Measurements from ENCODE around the gene ASTN2. TPM values are rescaled to one million over a fixed set of nuclear protein-coding genes. Genes with fewer than 3 reads are reported as not detected.

ASTN2 gene
- total and polyA plus RNA-seq, 2 donors (not counting 3 experiments of a cell fraction or from before 2014, with no cell fraction given): 1.0 to 1.9 TPM

- FAIRE-seq (no peak), DNase-seq (ENCODE audit: low read depth, low spot score) (no peak)
- CTCF ChIA-PET: no interaction called here
- Histone ChIP-seq H3K9me1 (replicated peaks; ENCODE audit: control insufficient read depth, extremely low read depth, insufficient read depth, low read length) (no peaks in the 10 kb centered on the region), H3K27me3 (ENCODE audit: control insufficient read depth in 2 of 2, insufficient read depth in 2 of 2, low read length in 2 of 2) (no peaks in the 10 kb centered on the region), H3K4me1 (ENCODE audit: control insufficient read depth, extremely low read depth, insufficient read depth, low read length) (no peaks in the 10 kb centered on the region), H3K79me2 (ENCODE audit: control insufficient read depth, insufficient read depth, low read length) (no peaks in the 10 kb centered on the region), H3K27ac (ENCODE audit: insufficient read depth, low read depth, low read length) (no peak overlapping the region), H3K4me2 (ENCODE audit: insufficient read depth, low read length) (no peak overlapping the region), H3K9ac (replicated peaks; ENCODE audit: extremely low read depth, insufficient read depth, low read length) (no peak overlapping the region), H2AFZ (ENCODE audit: low read depth, low read length) (no peak overlapping the region), H3K36me3 (ENCODE audit: control insufficient read depth in 2 of 2, extremely low read depth in 1 of 2, insufficient read depth in 2 of 2, low read length in 2 of 2) (no peaks in the 10 kb centered on the region), H3K4me3 (replicated peaks in 1 of 3; ENCODE audit: insufficient read depth in 1 of 3, low read depth in 1 of 3, low read length in 3 of 3) (no peak overlapping the region), H3K9me3 (replicated peaks; ENCODE audit: control insufficient read depth, insufficient read depth, low read length) (peaks cover 4% of the 10 kb centered on the region), H4K20me1 (replicated peaks; ENCODE audit: control insufficient read depth, extremely low read depth, insufficient read depth, low read length) (no peaks in the 10 kb centered on the region)
- POLR2A ChIA-PET: no interaction called here
- dilution Hi-C loops (cut with MboI; ENCODE audit: extremely low pct_ligation_motif_present, low sequenced_read_pairs) (no loop called here), intact Hi-C loops (cut with micrococcal nuclease) (no loop called here)
- BruUV-seq (replicated peaks): no TSS peak
- TF ChIP-seq GATA2 (IDR thresholded peaks at IDR 0.05; ENCODE audit: insufficient read depth, insufficient read length, low read depth, low read length) (no peak), MAX (IDR thresholded peaks at IDR 0.05; ENCODE audit: insufficient read depth, insufficient read length) (no peak), CTCF (IDR thresholded peaks at IDR 0.05; ENCODE audit: extremely low read depth in 1 of 2, insufficient read depth in 1 of 2, low read depth in 1 of 2, low read length in 2 of 2) (no peak), POLR2AphosphoS5 (IDR thresholded peaks at IDR 0.05; ENCODE audit: insufficient read depth, low read depth, low read length) (no peak), POLR2A (IDR thresholded peaks at IDR 0.05; ENCODE audit: low read depth, low read length) (no peak), FOS (IDR thresholded peaks at IDR 0.05; ENCODE audit: borderline replicate concordance, insufficient read depth, low read length) (no peak), MYC (IDR thresholded peaks at IDR 0.05; ENCODE audit: low read depth, low read length) (no peak), EZH2 (IDR thresholded peaks at IDR 0.05; ENCODE audit: borderline replicate concordance, low read depth, low read length, severe bottlenecking) (no peak), JUN (IDR thresholded peaks at IDR 0.05; ENCODE audit: borderline replicate concordance, insufficient read depth, insufficient read length, low read depth) (no peak)
Observed at GRCh38 chr9:117046666-117047327, 368.1 kb downstream of the ASTN2 start.

All from endothelial cell of umbilical vein (primary cell).